Brain pericyte (primary cell): ENCODE data around the gene SPESP1.

Source experiments
- DNase-seq: peaks from one replicate; pipeline ENCODE4 v3.0.0-alpha.2; 2012; ENCODE audit warnings: low read depth, low spot score

Gene SPESP1

GRCh38 chr15:68930268-68931022 is at the start of gene SPESP1:
SPESP1 (plus strand) TSS chr15:68930525; CDS start chr15:68930654, 129 bp downstream.
- DNase-seq: peak; percentile 10

GRCh38 chr15:68885070-68885469 is 45.3 kb upstream of the SPESP1 start:
- DNase-seq: no peak

- DNase-seq: no peak
These were observed 43.2 kb upstream of the SPESP1 start for GRCh38 chr15:68887120-68887519.

GRCh38 chr15:68887819-68888218 is 42.5 kb upstream of the SPESP1 start:
- DNase-seq: no peak

- no peak for DNase-seq
These were observed 41.9 kb upstream of the SPESP1 start for GRCh38 chr15:68888419-68888818.

GRCh38 chr15:68894208-68894607 is 36.1 kb upstream of the SPESP1 start:
- DNase-seq: no peak

- DNase-seq: no peak
These were observed 34.1 kb upstream of the SPESP1 start for GRCh38 chr15:68896178-68896577.

GRCh38 chr15:68897016-68897415 is 33.3 kb upstream of the SPESP1 start:
- DNase-seq: no peak

- DNase-seq: no peak
These were observed 30.3 kb upstream of the SPESP1 start for GRCh38 chr15:68900027-68900426.

GRCh38 chr15:68907396-68907923 is 22.9 kb upstream of the SPESP1 start:
- no peak for DNase-seq

- no peak for DNase-seq
These were observed 20.7 kb upstream of the SPESP1 start for GRCh38 chr15:68909601-68910100.

- no peak for DNase-seq
These were observed 20.0 kb upstream of the SPESP1 start for GRCh38 chr15:68910341-68910740.

GRCh38 chr15:68910816-68911215 is 19.5 kb upstream of the SPESP1 start:
- DNase-seq: no peak

- DNase-seq: no peak
These were observed 8.4 kb upstream of the SPESP1 start for GRCh38 chr15:68921926-68922325.

- peak; percentile 37 for DNase-seq
These were observed 5.3 kb upstream of the SPESP1 start for GRCh38 chr15:68924866-68925560.

GRCh38 chr15:68933001-68933400 is 2.7 kb downstream of the SPESP1 start:
- no peak for DNase-seq

GRCh38 chr15:68934341-68934740 is 4.0 kb downstream of the SPESP1 start:
- DNase-seq: no peak

GRCh38 chr15:68935400-68935937 is 5.1 kb downstream of the SPESP1 start:
- DNase-seq: no peak

- DNase-seq: no peak
These were observed 9.2 kb downstream of the SPESP1 start for GRCh38 chr15:68939501-68939900.

GRCh38 chr15:68951813-68952212 is 21.5 kb downstream of the SPESP1 start:
- no peak for DNase-seq

- no peak for DNase-seq
These were observed 27.4 kb downstream of the SPESP1 start for GRCh38 chr15:68957696-68958095.

- no peak for DNase-seq
These were observed 28.3 kb downstream of the SPESP1 start for GRCh38 chr15:68958597-68958996.
